Measurements from ENCODE around the gene SCN1B. TPM values are rescaled to one million over a fixed set of nuclear protein-coding genes. Genes with fewer than 3 reads are reported as not detected.
"Not testable (repeated sequence)": the region's sequence is repeated elsewhere in the genome, so short reads cannot be mapped to it uniquely, and the experiment has no call there.

The SCN1B gene
- total and polyA plus RNA-seq, 12 donors = 24.5 to 70.5 (median 41.5) TPM

DNA sequence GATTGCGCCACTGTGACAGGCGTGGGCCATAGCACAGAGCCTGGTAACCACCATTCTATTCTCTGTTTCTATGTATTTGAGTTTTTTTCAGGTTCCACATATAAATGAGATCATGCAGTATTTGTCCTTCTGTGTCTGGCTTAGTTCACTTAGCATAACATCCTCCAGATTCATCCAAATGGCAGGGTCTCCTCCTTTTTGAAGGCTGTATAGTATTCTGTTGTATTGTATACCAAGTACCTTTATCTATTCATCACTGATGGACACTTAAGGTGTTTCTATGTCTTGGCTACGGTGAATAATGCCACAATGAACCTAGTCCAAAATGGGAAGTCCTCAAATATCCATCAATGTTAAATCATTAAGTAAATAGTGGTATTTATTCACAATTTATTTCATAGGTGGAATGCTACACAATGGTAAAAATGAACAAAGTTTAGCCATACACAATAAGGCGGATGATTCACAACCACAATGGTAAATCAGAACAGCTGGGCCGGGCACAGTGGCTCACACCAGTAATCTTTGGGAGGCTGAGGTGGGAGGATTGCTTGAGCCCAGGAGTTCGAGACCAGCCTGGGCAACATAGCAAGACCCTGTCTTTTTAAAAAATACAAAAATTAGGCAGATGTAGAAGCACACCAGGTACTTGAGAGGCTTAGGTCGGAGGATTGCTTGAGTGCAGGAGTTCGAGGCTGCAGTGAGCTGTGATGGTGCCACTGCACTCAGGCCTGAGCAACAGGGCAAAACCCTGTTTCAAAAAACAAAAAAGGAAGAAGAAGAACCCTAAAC lies 38.5 kb upstream of the SCN1B start:
- WGBS, 2 donors = 89 to 96% methylated on average over 8 of the region's 8 CpGs

DNA sequence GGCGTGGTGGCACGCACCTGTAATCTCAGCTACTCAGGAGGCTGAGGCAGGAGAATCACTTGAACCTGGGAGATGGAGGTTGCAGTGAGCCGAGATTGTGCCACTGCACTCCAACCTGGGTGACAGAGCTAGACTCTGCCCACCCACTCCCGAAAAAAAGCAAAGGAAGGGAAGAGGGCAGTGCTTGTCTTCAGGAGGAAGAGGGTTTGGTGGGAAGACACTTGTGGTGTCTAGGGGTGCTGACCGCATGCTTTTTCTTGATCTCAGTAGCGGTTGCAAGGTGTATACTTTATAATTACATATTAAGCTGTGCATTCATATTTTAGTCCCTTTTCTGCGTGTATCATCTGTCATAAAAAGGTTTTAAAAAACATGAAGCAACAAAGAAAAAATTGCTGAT lies 37.7 kb upstream of the SCN1B start:
- H3K27me3 ChIP-seq; DNase-seq; intact Hi-C loops (cut with DNase I); H3K9me3 ChIP-seq; H3K27ac ChIP-seq; ATAC-seq; H3K36me3 ChIP-seq; H3K4me3 ChIP-seq: not testable (repeated sequence)
- WGBS, 2 donors = 88 to 93% methylated on average over 7 of the region's 7 CpGs
- peaks cover 9 to 53% (median 33%) of the 10 kb centered on the region in 9 donors for H3K4me1 ChIP-seq

More for the DNA sequence above, 38.5 kb upstream of the SCN1B start:
- H3K36me3 ChIP-seq = no peaks in the 10 kb centered on the region
- H3K9me3 ChIP-seq = no peaks in the 10 kb centered on the region
- TF ChIP-seq, protein P1, sequence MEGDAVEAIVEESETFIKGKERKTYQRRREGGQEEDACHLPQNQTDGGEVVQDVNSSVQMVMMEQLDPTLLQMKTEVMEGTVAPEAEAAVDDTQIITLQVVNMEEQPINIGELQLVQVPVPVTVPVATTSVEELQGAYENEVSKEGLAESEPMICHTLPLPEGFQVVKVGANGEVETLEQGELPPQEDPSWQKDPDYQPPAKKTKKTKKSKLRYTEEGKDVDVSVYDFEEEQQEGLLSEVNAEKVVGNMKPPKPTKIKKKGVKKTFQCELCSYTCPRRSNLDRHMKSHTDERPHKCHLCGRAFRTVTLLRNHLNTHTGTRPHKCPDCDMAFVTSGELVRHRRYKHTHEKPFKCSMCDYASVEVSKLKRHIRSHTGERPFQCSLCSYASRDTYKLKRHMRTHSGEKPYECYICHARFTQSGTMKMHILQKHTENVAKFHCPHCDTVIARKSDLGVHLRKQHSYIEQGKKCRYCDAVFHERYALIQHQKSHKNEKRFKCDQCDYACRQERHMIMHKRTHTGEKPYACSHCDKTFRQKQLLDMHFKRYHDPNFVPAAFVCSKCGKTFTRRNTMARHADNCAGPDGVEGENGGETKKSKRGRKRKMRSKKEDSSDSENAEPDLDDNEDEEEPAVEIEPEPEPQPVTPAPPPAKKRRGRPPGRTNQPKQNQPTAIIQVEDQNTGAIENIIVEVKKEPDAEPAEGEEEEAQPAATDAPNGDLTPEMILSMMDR (IDR thresholded peaks at IDR 0.05) = no peak
- H3K27me3 ChIP-seq = no peaks in the 10 kb centered on the region
- H3K4me3 ChIP-seq = no peak overlapping the region
- H3K4me1 ChIP-seq = peaks cover 5 to 45% (median 25%) of the 10 kb centered on the region in 9 donors
- intact Hi-C loops (cut with DNase I) = no loop called here
- DNase-seq = no peak
- no peak overlapping the region for H3K27ac ChIP-seq
- no peak for ATAC-seq

- peak overlapping the region; percentile 54 to 100 (median 82) for H3K27ac ChIP-seq
- no peaks in the 10 kb centered on the region for H3K9me3 ChIP-seq
- DNase-seq (no peak), ATAC-seq (no peak)
- TF ChIP-seq, protein P1 (IDR thresholded peaks at IDR 0.05) = no peak
- H3K4me1 ChIP-seq = peaks cover 9 to 56% (median 46%) of the 10 kb centered on the region in 9 donors
- no peak overlapping the region for H3K4me3 ChIP-seq
- intact Hi-C loops (cut with DNase I) = no loop called here
- no peaks in the 10 kb centered on the region for H3K27me3 ChIP-seq
- no peaks in the 10 kb centered on the region for H3K36me3 ChIP-seq
- 61 to 82% methylated on average over 9 of the region's 9 CpGs for WGBS, 2 donors
Measured at GRCh38 chr19:34994286-34994642, 36.0 kb upstream of the SCN1B start.

GRCh38 chr19:34994643-34995541 lies 35.4 kb upstream of the SCN1B start:
- no peaks in the 10 kb centered on the region for H3K27me3 ChIP-seq
- intact Hi-C loops (cut with DNase I) = no loop called here
- DNase-seq (peak in 1 of 2 donors; percentile 56), ATAC-seq (peak in 7 of 8 donors; percentile 21 to 67 (median 61))
- H3K36me3 ChIP-seq = no peaks in the 10 kb centered on the region
- WGBS, 2 donors = 56 to 77% methylated on average over 17 of the region's 17 CpGs
- TF ChIP-seq, protein P1 (IDR thresholded peaks at IDR 0.05) = no peak
- peak overlapping the region; percentile 54 to 100 (median 82) for H3K27ac ChIP-seq
- H3K4me3 ChIP-seq = no peak overlapping the region
- H3K4me1 ChIP-seq = peaks cover 9 to 62% (median 52%) of the 10 kb centered on the region in 9 donors
- H3K9me3 ChIP-seq = no peaks in the 10 kb centered on the region
